ENCODE data around the gene ZFR2.
"Not testable (repeated sequence)": the region's sequence is repeated elsewhere in the genome, so short reads cannot be mapped to it uniquely, and the experiment has no call there.

ZFR2 gene

DNA sequence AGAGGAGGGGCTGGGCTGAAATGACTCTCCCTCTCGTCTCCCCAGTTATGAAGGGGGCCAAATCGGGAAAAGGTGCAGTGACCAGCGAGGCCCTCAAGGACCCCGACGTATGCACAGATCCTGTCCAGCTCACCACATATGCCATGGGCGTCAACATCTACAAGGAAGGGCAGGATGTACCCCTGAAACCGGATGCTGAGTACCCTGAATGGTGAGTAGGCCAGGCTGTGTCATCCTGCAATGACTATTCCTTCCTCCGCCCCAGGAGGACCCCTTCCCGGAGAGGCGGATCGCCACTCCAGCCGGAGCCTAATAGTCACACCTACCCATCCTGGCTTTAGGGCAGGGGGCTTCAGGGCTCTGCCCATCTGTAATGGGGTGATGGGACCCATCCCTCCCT lies 103.7 kb downstream of the ZFR2 start:
- DNase-seq (ENCODE audit: low spot score) = no peak
- in situ Hi-C loops (cut with MboI; ENCODE audit: low sequenced_read_pairs, unreplicated experiment) = no loop called here
- TF ChIP-seq, protein P1, sequence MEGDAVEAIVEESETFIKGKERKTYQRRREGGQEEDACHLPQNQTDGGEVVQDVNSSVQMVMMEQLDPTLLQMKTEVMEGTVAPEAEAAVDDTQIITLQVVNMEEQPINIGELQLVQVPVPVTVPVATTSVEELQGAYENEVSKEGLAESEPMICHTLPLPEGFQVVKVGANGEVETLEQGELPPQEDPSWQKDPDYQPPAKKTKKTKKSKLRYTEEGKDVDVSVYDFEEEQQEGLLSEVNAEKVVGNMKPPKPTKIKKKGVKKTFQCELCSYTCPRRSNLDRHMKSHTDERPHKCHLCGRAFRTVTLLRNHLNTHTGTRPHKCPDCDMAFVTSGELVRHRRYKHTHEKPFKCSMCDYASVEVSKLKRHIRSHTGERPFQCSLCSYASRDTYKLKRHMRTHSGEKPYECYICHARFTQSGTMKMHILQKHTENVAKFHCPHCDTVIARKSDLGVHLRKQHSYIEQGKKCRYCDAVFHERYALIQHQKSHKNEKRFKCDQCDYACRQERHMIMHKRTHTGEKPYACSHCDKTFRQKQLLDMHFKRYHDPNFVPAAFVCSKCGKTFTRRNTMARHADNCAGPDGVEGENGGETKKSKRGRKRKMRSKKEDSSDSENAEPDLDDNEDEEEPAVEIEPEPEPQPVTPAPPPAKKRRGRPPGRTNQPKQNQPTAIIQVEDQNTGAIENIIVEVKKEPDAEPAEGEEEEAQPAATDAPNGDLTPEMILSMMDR (IDR thresholded peaks at IDR 0.05; ENCODE audit: borderline replicate concordance, control extremely low read depth, extremely low read depth, insufficient read depth, missing control alignments) = no peak

- in situ Hi-C loops (cut with MboI; ENCODE audit: low sequenced_read_pairs, unreplicated experiment) = no loop called here
- TF ChIP-seq, protein P1 (IDR thresholded peaks at IDR 0.05; ENCODE audit: borderline replicate concordance, control extremely low read depth, extremely low read depth, insufficient read depth, missing control alignments) = no peak
- DNase-seq (ENCODE audit: low spot score) = peak; percentile 99
Observed at GRCh38 chr19:3762501-3763459, 106.1 kb downstream of the ZFR2 start, which contains the start of gene MRPL54. MRPL54 (plus strand) TSS chr19:3762682; CDS start chr19:3762701, 19 bp downstream.

DNA sequence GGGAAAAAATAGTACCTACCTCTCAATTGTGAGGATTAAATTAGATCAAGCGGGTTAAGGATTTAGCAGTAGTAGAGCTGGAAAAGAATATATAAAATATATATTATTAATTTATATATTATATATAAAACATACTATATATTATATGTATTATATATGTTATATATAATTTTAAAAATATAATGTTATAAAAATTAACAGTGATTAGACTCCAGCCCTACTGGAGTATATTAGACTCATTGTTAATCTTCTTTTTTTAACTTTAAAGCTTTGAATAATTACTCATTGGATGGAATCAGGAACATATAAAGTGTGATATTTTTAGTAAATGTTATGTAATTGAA lies 106.7 kb downstream of the ZFR2 start:
- TF ChIP-seq, protein P1 (IDR thresholded peaks at IDR 0.05; ENCODE audit: borderline replicate concordance, control extremely low read depth, extremely low read depth, insufficient read depth, missing control alignments) = no peak
- no peak for DNase-seq (ENCODE audit: low spot score)
- in situ Hi-C loops (cut with MboI; ENCODE audit: low sequenced_read_pairs, unreplicated experiment) = no loop called here

DNA sequence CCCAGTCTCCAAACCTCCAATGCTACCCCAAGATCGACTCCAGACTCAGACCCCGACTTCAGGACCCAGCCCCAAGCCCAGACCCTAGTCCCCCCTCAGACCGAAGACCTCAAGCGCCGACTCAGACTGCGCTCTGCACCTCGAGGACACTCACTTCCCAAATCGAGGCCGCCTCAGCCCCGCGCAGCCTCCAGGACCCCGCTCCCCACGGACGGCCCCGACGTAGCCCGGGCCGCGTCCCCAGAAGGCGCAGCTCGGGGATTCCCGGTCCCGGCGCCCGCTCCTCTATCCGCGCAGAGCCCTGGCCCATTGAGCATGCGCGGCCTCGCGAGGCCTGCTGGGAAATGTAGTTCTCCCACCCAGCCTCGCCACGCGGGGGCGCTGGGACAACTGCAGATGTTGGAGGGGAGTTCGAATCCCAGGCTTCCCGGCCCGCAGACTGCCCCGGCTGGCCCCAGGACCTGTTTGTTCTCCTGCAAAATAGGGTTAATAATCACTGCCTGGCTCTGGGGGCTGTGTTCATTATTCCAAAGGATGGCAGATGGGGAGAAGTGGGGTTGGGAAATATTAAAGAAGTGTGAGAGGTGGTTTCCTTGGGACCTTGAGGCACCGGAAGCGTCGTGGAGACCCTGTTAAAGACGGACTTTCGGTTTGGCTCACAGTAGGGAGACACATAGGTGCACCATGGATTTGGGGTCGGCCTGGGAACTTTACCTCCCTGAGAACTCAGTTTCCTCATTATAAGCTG lies 107.3 kb downstream of the ZFR2 start, which contains the start of gene APBA3:
APBA3 (minus strand) TSS at position 311 of the 748 bp plus-strand sequence. CDS start 1,428 bp downstream, outside the sequence.
- peak; percentile 98 for DNase-seq (ENCODE audit: low spot score)
- TF ChIP-seq, protein P1 (IDR thresholded peaks at IDR 0.05; ENCODE audit: borderline replicate concordance, control extremely low read depth, extremely low read depth, insufficient read depth, missing control alignments) = peak; percentile 84
- in situ Hi-C loops (cut with MboI; ENCODE audit: low sequenced_read_pairs, unreplicated experiment) = no loop called here

- in situ Hi-C loops (cut with MboI; ENCODE audit: low sequenced_read_pairs, unreplicated experiment) = no loop called here
- TF ChIP-seq, protein P1 (IDR thresholded peaks at IDR 0.05; ENCODE audit: borderline replicate concordance, control extremely low read depth, extremely low read depth, insufficient read depth, missing control alignments) = no peak
- DNase-seq (ENCODE audit: low spot score) = no peak
Observed at GRCh38 chr19:3760871-3761361, 107.9 kb downstream of the ZFR2 start.

DNA sequence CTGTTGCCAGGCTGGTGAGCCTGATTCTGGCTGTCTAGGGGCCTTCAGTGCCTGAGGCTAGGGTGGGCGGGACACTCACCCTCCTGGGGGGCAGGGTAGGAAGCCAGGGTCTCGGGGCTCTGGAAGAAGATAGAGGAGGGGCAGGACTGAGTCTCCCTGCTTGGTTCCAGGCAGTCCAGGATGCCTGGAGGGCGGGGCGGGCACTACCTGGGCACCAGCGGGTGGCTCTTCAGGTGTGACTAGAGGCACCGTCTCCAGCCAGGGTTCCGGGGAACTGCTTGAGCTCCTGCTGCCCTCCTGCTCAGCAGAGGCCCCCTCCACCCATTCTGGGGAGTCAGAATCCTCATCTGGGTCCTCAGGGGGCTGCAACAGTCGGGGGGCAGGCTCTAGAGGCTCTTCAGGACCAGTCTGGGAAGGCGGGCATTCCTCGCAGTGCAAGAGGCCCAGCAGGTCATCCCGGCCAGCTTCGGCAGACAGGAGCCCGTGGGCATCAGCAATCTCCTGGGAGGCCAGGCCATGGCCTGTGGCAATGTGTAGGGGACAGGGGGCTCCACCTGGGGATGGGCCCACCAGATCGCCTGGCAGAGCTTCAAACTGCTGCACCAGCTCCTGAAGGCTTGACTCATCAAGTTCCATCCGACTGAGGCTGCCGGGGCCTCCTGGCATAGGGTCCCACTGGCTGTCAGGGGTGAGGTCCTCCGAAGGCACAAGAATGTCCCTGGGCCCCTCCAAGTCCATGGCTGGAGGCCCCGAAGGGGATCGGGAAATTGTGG lies 109.2 kb downstream of the ZFR2 start:
- DNase-seq (ENCODE audit: low spot score) = no peak
- in situ Hi-C loops (cut with MboI; ENCODE audit: low sequenced_read_pairs, unreplicated experiment) = no loop called here
- TF ChIP-seq, protein P1 (IDR thresholded peaks at IDR 0.05; ENCODE audit: borderline replicate concordance, control extremely low read depth, extremely low read depth, insufficient read depth, missing control alignments) = no peak

- in situ Hi-C loops (cut with MboI; ENCODE audit: low sequenced_read_pairs, unreplicated experiment); DNase-seq (ENCODE audit: low spot score): not testable (repeated sequence)
Observed at GRCh38 chr19:3758297-3758696, 110.5 kb downstream of the ZFR2 start.

DNA sequence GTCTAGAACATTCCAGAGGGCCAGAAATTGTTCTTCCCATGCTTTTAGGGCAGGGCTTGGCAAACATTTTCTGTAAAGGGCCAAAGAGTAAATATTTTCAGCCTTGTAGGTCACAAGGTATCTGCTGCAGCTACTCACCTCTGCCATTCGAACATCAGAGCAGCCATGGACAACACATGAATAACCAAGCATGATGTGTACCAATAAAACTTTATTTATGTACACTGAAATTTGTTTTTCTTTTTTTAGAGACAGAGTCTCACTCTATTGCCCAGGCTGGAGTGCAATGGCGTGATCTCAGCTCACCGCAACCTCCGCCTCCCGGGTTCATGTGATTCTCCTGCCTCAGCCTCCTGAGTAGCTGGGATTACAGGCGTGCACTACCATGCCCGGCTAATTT lies 111.1 kb downstream of the ZFR2 start:
- DNase-seq (ENCODE audit: low spot score); in situ Hi-C loops (cut with MboI; ENCODE audit: low sequenced_read_pairs, unreplicated experiment): not testable (repeated sequence)
